ENCODE data around the gene SLC29A1.
"Not testable (repeated sequence)": the region's sequence is repeated elsewhere in the genome, so short reads cannot be mapped to it uniquely, and the experiment has no call there.

SLC29A1 gene

GRCh38 chr6:44196351-44196750 lies 27.0 kb upstream of the SLC29A1 start:
- not testable (repeated sequence) for DNase-seq

DNA sequence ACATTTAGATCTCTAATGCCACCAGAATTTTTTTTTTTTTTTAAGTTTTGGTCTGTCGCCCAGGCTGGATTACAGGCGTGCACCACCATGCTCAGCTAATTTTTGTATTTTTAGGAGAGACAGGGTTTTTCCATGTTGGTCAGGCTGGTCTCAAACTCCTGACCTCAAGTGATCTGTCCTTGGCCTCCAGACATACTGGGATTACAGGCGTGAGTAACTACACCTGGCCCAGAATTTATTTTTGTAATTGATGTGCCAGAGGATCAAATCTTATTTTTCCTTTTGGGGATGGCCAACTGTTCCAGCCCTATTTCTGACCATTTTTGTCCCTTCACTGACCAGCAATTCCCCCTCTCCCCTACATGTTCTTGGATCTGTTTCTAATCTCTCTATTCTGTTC lies 24.7 kb upstream of the SLC29A1 start:
- DNase-seq: no peak

GRCh38 chr6:44199883-44200282 lies 23.5 kb upstream of the SLC29A1 start:
- DNase-seq: no peak

- DNase-seq: no peak
Observed at GRCh38 chr6:44201200-44201599, 22.2 kb upstream of the SLC29A1 start.

DNA sequence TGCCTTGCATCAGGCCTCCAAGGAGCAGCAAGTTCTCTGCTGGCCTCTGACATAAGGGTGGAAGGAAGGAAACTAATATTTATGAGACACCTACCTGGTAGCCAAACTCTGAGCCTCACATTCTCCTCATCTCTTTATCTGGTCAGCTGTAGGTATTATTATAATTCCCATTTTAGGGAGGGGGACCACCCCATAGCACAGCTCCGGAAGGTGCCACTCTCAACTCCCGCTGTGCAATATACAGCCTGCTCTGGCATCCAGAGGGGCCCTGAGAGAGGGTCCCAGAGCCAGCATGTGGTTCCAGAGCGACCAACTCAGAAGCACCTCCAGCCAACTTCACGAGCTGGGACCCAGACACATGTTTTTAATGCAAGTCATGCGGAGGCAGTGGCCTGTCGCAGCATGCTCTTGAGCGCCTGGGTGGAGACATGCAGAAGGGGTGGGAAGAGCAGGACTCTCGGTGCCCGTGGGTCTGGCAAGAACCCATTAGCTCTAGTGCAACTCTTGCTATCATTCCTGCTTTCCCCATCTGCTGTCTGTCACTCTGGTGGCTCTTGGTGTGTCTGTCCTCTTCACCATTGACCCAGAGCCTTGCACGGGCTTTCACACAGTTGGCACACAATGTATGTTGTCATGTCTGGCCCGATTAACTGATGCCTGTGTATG lies 21.6 kb upstream of the SLC29A1 start:
- DNase-seq: no peak

DNA sequence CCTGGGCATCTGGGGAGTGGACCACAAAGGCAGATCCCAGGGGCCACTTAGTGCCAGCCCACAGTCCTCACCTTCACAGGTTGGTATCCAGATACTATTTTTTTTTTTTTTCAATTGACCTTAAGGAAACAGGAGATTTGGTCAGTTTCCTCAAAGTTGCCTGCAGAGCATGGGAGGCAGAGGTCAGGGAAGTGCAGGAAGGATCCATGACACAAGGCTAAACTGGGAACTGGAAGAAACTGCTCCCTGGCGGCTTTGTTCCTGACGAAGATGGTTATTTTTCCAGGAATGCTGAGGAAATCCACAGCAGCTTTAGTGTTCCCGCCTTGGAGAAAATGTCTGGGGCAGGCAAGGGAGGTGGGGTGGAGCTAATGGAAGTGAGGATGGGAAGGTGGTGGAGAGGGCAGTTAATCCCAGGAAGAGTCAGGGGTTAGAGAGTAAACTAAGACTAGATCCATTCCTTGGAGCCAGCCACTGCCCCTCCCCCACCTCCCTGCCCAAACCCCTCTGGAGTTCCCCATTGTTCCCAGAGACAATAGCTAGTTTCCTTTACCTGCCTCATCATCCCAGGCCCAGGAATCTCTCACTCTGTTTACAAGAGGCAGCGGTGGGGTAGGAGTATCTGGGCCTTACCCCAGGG lies 20.9 kb upstream of the SLC29A1 start:
- DNase-seq: no peak

GRCh38 chr6:44202972-44203750 lies 20.2 kb upstream of the SLC29A1 start:
- DNase-seq: no peak

- no peak for DNase-seq
Observed at GRCh38 chr6:44203955-44204354, 19.4 kb upstream of the SLC29A1 start.

GRCh38 chr6:44207966-44208365 lies 15.4 kb upstream of the SLC29A1 start:
- DNase-seq: no peak

- DNase-seq: no peak
Observed at GRCh38 chr6:44211284-44211683, 12.1 kb upstream of the SLC29A1 start.

GRCh38 chr6:44214307-44214706 lies 9.1 kb upstream of the SLC29A1 start:
- no peak for DNase-seq

GRCh38 chr6:44216677-44217331 lies 6.6 kb upstream of the SLC29A1 start, which contains the start of gene MYMX:
MYMX (plus strand) TSS chr6:44216926; CDS start chr6:44217472, 546 bp downstream.
- DNase-seq: no peak

- DNase-seq: no peak
Observed at GRCh38 chr6:44217332-44218143, 5.9 kb upstream of the SLC29A1 start.

- DNase-seq: peak; percentile 65 to 76
Observed at GRCh38 chr6:44219053-44219814, 4.2 kb upstream of the SLC29A1 start.

DNA sequence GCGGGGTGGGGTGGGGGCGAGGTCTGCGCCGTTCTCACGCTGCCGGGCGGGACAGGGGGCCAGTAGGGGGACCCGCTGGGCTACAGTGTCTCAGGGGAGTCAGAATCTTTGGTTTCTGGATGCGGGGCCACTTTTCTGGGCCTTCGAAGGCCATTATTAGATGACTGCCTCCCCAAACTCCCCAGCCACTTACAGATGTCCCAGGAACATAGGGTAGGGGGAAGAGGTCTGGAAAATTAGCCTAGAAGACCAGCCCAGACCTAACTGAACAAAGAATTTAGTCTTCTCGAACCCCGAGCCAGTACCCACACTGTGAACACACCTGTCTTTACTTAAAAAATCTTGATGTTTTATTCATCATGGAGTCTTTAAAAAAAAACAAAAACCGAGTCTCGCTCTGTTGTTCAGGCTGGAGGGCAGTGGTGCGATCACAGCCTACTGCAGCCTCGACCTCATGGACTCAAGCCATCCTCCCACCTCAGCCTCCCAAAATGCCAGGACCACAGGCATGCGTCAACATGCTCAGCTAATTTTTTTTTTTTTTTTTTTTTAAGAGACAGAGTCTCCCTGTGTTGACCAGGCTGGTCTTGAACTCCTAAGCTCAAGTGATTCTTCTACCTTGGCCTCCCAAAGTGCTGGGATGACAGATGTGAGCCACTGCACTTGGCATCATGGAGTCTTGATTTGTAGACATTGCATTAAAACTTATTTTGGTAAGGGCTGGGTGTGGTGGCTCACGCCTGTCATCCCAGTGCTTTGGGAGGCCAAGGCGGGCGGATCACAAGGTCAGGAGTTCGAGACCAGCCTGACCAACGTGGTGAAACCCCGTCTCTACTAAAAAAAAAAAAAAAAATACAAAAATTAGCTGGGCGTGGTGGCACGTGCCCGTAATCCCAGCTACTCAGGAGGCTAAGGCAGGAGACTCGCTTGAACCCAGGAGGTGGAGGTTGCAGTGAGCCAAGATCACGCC lies 3.3 kb upstream of the SLC29A1 start:
- no peak for DNase-seq

DNA sequence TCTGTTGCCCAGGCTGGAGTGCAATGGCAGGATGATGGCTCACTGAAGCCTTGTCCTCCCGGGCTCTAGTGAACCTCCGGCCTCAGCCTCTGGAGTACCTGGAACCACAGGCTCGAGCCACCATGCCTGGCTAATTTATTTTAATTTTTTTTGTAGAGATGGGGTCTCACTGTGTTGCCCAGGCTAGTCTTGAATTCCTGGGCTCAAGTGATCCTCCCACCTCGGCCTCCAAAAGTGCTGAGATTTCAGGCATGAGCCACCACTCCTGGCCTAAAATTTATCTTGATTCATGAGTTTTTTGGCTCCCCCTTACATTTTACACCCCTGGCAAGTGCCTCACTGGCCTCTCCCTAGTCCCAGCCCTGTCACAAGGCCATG lies 2.5 kb upstream of the SLC29A1 start:
- no peak for DNase-seq

DNA sequence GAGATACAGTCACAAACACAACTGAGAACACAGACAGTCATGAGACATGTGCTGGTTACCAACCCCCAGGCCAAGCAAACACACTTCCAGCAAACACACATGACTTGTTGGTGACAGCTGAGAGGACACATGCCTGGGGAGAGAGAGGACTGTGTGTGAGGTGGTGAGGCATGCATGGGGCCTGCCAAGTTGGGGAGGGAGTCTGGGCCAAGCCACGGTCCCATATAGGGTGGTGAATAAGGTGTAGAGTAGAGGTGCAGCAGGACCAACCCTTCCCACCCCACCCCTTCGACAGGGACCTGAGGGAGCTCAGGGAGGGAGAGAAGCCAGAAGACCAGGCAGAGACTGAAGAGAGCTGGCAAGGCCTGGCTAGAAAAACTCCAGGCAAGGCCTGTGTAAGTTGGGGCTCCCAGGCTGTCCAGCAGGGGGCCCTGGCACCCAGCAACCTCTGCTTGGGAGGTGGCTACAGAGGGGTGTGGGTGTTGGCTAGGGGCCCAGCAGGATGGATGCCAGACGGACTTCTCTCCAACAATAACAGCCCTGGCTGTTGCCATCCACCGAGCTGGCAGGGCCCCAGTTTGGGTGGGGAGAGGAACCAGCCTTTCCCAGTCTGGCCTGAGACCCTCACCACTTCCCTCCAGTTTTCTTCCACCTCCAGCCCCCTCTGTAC lies 2.0 kb upstream of the SLC29A1 start:
- peak; percentile 22 to 47 for DNase-seq

GRCh38 chr6:44221961-44222335 lies 1.4 kb upstream of the SLC29A1 start:
- DNase-seq: no peak

GRCh38 chr6:44222486-44223318 lies 693 bp upstream of the SLC29A1 start:
- DNase-seq: no peak
